WTC11 (cell line): ENCODE data around the gene RFX4. TPM values are rescaled to one million over a fixed set of nuclear protein-coding genes. Genes with fewer than 3 reads are reported as not detected.

Experiments used
- ATAC-seq: fragments of 200-7000 bp; cut with Tn5 transposase; 2 replicates; pipeline ENCODE4 v1.10.0; 2021; ENCODE audit warnings: mild to moderate bottlenecking, moderate library complexity
- CTCF ChIA-PET: fragments of 300-600 bp; sonication (Branson Sonifier 250); formaldehyde crosslinking; loops from one replicate; lab custom pipeline; 2021; ENCODE audit warnings: antibody characterized with exemption; lab: Charles Lee
- POLR2A ChIA-PET: fragments of 350-600 bp; sonication (Branson Sonifier 250); formaldehyde crosslinking; loops from one replicate; lab custom pipeline; 2021; ENCODE audit warnings: antibody characterized with exemption; lab: Charles Lee
- DNase-seq: peaks from one replicate; pipeline ENCODE4 v3.0.0; 2021; ENCODE audit warnings: low spot score
- H3K27ac Mint-ChIP-seq: 2 replicates; pipeline ENCODE4 v1.8.0; 2021; ENCODE audit warnings: mixed read lengths
- H3K27me3 Mint-ChIP-seq: 2 replicates; pipeline ENCODE4 v1.8.0; 2021; ENCODE audit warnings: low read depth, mild to moderate bottlenecking, moderate library complexity, mixed read lengths
- H3K36me3 Mint-ChIP-seq: 2 replicates; pipeline ENCODE4 v1.8.0; 2021; ENCODE audit warnings: mixed read lengths
- H3K4me1 Mint-ChIP-seq: 2 replicates; pipeline ENCODE4 v1.8.0; 2022; ENCODE audit warnings: mixed read lengths
- H3K4me3 Mint-ChIP-seq: 2 replicates; pipeline ENCODE4 v1.8.0; 2021; ENCODE audit warnings: mild to moderate bottlenecking, moderate library complexity, mixed read lengths
- H3K9me3 Mint-ChIP-seq: 2 replicates; pipeline ENCODE4 v1.8.0; 2021; ENCODE audit warnings: mixed read lengths
- CREM ChIP-seq: sonication (generic); formaldehyde crosslinking; IDR thresholded peaks from 2 replicates; pipeline ENCODE4 v1.8.1; 2022; ENCODE audit warnings: mild to moderate bottlenecking, missing genetic modification reagents, moderate library complexity
- EMX1 ChIP-seq: fragments of 250-450 bp; sonication (Bioruptor Pico); IDR thresholded peaks from 2 replicates; pipeline ENCODE4 v1.8.0; 2021; ENCODE audit warnings: mild to moderate bottlenecking
- ESRRA ChIP-seq: sonication (generic); formaldehyde crosslinking; IDR thresholded peaks from 2 replicates; pipeline ENCODE4 v1.8.1; 2022; ENCODE audit warnings: mild to moderate bottlenecking, missing genetic modification reagents, borderline replicate concordance
- JAZF1 ChIP-seq: fragments of 250-450 bp; sonication (Bioruptor Pico); IDR thresholded peaks from 2 replicates; pipeline ENCODE4 v1.9.0; 2021; ENCODE audit warnings: moderate library complexity, mild to moderate bottlenecking, inconsistent platforms
- NR2C2 ChIP-seq: sonication (generic); formaldehyde crosslinking; IDR thresholded peaks from 2 replicates; pipeline ENCODE4 v1.8.0; 2022; ENCODE audit warnings: mild to moderate bottlenecking, missing genetic modification reagents
- PRRX2 ChIP-seq: fragments of 250-450 bp; sonication (Bioruptor Pico); IDR thresholded peaks from 2 replicates; pipeline ENCODE4 v1.8.0; 2021; ENCODE audit warnings: mild to moderate bottlenecking
- SOX15 ChIP-seq: fragments of 250-450 bp; sonication (Bioruptor Pico); IDR thresholded peaks from 2 replicates; pipeline ENCODE4 v1.9.0; 2021; ENCODE audit warnings: mild to moderate bottlenecking
- ZNF121 ChIP-seq: sonication (generic); formaldehyde crosslinking; IDR thresholded peaks from 2 replicates; pipeline ENCODE4 v1.8.0; 2023; ENCODE audit warnings: missing genetic modification reagents
- ZNF138 ChIP-seq: sonication (generic); formaldehyde crosslinking; conservative IDR thresholded peaks from 2 replicates; pipeline ENCODE4 v1.8.1; 2022; ENCODE audit warnings: mild to moderate bottlenecking, moderate library complexity, missing genetic modification reagents
- total RNA-seq: library from RNA; stranded (reverse); gene quantifications from 3 replicates; pipeline ENCODE4 v1.2.3, GENCODE V29; 2021
- TF ChIP-seq, protein P1 (sequence below): sonication (generic); formaldehyde crosslinking; IDR thresholded peaks from 2 replicates; pipeline ENCODE4 v1.8.0; 2022; ENCODE audit warnings: mild to moderate bottlenecking, missing genetic modification reagents
- TF ChIP-seq, protein P2 (sequence below): fragments of 250-450 bp; sonication (Bioruptor Pico); IDR thresholded peaks from 2 replicates; pipeline ENCODE4 v1.9.0; 2021; ENCODE audit warnings: mild to moderate bottlenecking, borderline replicate concordance
- TF ChIP-seq, protein P3 (sequence below): sonication (generic); formaldehyde crosslinking; IDR thresholded peaks from 2 replicates; pipeline ENCODE4 v1.8.1; 2022; ENCODE audit warnings: missing genetic modification reagents, borderline replicate concordance
- TF ChIP-seq, protein P4 (sequence below): sonication (generic); formaldehyde crosslinking; IDR thresholded peaks from 2 replicates; pipeline ENCODE4 v1.8.1; 2022; ENCODE audit warnings: mild to moderate bottlenecking, missing genetic modification reagents, moderate library complexity, borderline replicate concordance
- TF ChIP-seq, protein P5 (sequence below): sonication (generic); formaldehyde crosslinking; IDR thresholded peaks from 2 replicates; pipeline ENCODE4 v1.8.1; 2022; ENCODE audit warnings: mild to moderate bottlenecking, moderate library complexity, missing genetic modification reagents
- TF ChIP-seq, protein P6 (sequence below): sonication (generic); formaldehyde crosslinking; IDR thresholded peaks from 2 replicates; pipeline ENCODE4 v1.8.0; 2023; ENCODE audit warnings: missing genetic modification reagents

Gene RFX4
- total RNA-seq, 1 experiment from 2014 or later, result 0.26 TPM

DNA sequence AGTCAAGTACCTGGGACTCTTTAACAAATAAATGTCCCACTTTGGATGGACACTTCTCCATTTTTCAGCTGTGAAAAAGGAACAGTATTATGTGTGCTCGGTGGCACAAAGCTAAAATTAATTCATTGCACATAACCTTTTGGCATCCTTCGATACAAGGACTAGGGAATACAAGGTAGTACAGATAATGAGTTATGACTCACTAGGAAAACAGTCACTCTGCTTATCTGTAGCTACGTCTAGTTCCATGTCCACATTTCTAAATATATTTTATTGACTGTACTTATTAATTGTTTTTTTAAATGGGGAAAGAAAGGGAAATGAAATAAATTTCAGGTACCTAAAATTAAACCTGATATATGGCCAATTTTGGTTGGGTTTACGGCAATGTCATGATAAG lies 156.5 kb downstream of the RFX4 start (continued):
- TF ChIP-seq, protein P1, sequence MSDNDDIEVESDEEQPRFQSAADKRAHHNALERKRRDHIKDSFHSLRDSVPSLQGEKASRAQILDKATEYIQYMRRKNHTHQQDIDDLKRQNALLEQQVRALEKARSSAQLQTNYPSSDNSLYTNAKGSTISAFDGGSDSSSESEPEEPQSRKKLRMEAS, result no peak
- no peak for TF ChIP-seq NR2C2 (CRISPR knock-in tag)
- TF ChIP-seq, protein P2, sequence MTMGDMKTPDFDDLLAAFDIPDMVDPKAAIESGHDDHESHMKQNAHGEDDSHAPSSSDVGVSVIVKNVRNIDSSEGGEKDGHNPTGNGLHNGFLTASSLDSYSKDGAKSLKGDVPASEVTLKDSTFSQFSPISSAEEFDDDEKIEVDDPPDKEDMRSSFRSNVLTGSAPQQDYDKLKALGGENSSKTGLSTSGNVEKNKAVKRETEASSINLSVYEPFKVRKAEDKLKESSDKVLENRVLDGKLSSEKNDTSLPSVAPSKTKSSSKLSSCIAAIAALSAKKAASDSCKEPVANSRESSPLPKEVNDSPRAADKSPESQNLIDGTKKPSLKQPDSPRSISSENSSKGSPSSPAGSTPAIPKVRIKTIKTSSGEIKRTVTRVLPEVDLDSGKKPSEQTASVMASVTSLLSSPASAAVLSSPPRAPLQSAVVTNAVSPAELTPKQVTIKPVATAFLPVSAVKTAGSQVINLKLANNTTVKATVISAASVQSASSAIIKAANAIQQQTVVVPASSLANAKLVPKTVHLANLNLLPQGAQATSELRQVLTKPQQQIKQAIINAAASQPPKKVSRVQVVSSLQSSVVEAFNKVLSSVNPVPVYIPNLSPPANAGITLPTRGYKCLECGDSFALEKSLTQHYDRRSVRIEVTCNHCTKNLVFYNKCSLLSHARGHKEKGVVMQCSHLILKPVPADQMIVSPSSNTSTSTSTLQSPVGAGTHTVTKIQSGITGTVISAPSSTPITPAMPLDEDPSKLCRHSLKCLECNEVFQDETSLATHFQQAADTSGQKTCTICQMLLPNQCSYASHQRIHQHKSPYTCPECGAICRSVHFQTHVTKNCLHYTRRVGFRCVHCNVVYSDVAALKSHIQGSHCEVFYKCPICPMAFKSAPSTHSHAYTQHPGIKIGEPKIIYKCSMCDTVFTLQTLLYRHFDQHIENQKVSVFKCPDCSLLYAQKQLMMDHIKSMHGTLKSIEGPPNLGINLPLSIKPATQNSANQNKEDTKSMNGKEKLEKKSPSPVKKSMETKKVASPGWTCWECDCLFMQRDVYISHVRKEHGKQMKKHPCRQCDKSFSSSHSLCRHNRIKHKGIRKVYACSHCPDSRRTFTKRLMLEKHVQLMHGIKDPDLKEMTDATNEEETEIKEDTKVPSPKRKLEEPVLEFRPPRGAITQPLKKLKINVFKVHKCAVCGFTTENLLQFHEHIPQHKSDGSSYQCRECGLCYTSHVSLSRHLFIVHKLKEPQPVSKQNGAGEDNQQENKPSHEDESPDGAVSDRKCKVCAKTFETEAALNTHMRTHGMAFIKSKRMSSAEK (CRISPR knock-in tag), result no peak
- no peak for TF ChIP-seq EMX1 (CRISPR knock-in tag)
- TF ChIP-seq CREM (CRISPR knock-in tag), result no peak
- TF ChIP-seq, protein P3, sequence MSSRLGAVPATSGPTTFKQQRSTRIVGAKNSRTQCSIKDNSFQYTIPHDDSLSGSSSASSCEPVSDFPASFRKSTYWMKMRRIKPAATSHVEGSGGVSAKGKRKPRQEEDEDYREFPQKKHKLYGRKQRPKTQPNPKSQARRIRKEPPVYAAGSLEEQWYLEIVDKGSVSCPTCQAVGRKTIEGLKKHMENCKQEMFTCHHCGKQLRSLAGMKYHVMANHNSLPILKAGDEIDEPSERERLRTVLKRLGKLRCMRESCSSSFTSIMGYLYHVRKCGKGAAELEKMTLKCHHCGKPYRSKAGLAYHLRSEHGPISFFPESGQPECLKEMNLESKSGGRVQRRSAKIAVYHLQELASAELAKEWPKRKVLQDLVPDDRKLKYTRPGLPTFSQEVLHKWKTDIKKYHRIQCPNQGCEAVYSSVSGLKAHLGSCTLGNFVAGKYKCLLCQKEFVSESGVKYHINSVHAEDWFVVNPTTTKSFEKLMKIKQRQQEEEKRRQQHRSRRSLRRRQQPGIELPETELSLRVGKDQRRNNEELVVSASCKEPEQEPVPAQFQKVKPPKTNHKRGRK (CRISPR knock-in tag), result no peak
- no peak for TF ChIP-seq SOX15
- TF ChIP-seq JAZF1 (CRISPR knock-in tag), result no peak
- TF ChIP-seq ZNF121 (CRISPR knock-in tag), result no peak
- TF ChIP-seq ZNF138 (CRISPR knock-in tag), result no peak
- TF ChIP-seq, all 79 proteins: peak for 0

DNA sequence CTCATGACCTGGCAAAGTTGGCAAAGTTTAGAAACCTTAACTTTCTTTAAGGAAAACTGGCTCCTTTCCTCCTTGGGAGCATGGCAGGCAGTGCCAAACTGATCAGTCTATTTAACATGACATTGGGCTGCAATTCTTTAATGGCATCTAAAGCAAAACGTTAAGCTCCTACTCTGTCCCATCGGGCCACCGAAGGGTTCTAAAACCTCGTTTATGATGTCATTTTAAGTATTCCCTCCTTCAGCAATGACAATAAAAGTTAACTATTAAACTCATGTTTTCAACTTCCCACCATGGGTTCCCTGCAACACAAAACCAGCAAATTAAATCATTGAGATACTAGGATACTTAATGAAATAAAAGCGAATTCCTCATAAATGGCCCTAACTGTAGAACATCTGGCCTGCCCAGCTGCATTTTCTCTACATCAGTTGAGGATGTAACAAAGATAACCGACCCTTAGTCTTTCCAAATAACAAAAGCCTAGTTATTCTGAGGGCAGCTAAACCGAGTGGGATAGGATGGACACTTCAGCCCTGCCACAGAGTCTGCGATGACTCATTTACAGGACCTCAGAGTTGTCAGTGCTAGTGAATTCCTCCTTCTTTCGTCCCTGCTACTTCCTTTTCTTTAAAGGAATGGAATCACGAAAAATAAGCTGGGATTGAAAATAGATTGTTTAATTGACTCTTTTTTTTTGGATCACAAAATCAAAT lies 157.2 kb downstream of the RFX4 start:
- H3K4me1 Mint-ChIP-seq, result peaks cover 50% of the 10 kb centered on the region
- no peak for TF ChIP-seq PRRX2
- TF ChIP-seq ESRRA (CRISPR knock-in tag), result no peak
- TF ChIP-seq CREM (CRISPR knock-in tag), result no peak
- TF ChIP-seq, protein P4, sequence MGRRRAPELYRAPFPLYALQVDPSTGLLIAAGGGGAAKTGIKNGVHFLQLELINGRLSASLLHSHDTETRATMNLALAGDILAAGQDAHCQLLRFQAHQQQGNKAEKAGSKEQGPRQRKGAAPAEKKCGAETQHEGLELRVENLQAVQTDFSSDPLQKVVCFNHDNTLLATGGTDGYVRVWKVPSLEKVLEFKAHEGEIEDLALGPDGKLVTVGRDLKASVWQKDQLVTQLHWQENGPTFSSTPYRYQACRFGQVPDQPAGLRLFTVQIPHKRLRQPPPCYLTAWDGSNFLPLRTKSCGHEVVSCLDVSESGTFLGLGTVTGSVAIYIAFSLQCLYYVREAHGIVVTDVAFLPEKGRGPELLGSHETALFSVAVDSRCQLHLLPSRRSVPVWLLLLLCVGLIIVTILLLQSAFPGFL (CRISPR knock-in tag), result no peak
- TF ChIP-seq, protein P5, sequence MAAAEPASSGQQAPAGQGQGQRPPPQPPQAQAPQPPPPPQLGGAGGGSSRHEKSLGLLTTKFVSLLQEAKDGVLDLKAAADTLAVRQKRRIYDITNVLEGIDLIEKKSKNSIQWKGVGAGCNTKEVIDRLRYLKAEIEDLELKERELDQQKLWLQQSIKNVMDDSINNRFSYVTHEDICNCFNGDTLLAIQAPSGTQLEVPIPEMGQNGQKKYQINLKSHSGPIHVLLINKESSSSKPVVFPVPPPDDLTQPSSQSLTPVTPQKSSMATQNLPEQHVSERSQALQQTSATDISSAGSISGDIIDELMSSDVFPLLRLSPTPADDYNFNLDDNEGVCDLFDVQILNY (CRISPR knock-in tag), result no peak
- TF ChIP-seq, protein P1, result no peak
- ATAC-seq, result peak; percentile 36; the same call in 1 of the 2 replicates
- H3K9me3 Mint-ChIP-seq, result no peaks in the 10 kb centered on the region
- DNase-seq, result no peak
- ChIA-PET CTCF (interaction anchor here (1.2 to 1.6 kb wide), 2 partner anchors 32 to 179 kb away, joined by 3 to 7 read pairs; no protein-coding TSS in a partner anchor), POLR2A (no interaction called here)
- no peaks in the 10 kb centered on the region for H3K36me3 Mint-ChIP-seq
- H3K4me3 Mint-ChIP-seq, result no peak overlapping the region
- no peaks in the 10 kb centered on the region for H3K27me3 Mint-ChIP-seq
- no peak overlapping the region for H3K27ac Mint-ChIP-seq

DNA sequence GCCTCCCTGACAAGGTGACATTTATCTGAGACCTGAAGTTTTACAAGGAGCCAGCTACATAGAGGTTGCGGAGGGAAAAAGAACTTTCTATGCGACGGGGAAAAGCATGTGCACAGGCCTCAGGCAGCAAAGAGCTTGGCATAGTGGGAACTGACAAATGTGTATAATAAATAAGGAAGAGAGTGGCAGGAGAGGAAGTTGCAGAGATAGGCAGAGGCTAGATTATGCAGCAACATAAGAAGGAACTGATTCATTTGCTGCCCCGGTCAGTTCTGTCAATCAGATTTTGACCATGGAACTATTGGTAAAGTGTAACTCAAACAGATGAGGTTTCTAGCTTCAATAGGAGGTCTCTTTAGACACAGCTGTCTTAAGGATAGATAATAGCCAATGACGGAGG lies 158.0 kb downstream of the RFX4 start:
- no peak overlapping the region for H3K27ac Mint-ChIP-seq
- H3K36me3 Mint-ChIP-seq, result no peaks in the 10 kb centered on the region
- H3K27me3 Mint-ChIP-seq, result no peaks in the 10 kb centered on the region
- no peaks in the 10 kb centered on the region for H3K9me3 Mint-ChIP-seq
- H3K4me3 Mint-ChIP-seq, result no peak overlapping the region
- DNase-seq (no peak), ATAC-seq (no peak)
- TF ChIP-seq, protein P1, result no peak
- TF ChIP-seq, protein P6, sequence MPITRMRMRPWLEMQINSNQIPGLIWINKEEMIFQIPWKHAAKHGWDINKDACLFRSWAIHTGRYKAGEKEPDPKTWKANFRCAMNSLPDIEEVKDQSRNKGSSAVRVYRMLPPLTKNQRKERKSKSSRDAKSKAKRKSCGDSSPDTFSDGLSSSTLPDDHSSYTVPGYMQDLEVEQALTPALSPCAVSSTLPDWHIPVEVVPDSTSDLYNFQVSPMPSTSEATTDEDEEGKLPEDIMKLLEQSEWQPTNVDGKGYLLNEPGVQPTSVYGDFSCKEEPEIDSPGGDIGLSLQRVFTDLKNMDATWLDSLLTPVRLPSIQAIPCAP (CRISPR knock-in tag), result no peak
- ChIA-PET CTCF (interaction anchor here (1.6 kb wide), 1 partner anchor 179 kb away, joined by 7 read pairs; no protein-coding TSS in a partner anchor), POLR2A (no interaction called here)
- peaks cover 52% of the 10 kb centered on the region for H3K4me1 Mint-ChIP-seq
